ENCODE measurements around the gene MINDY4.

The MINDY4 gene

DNA sequence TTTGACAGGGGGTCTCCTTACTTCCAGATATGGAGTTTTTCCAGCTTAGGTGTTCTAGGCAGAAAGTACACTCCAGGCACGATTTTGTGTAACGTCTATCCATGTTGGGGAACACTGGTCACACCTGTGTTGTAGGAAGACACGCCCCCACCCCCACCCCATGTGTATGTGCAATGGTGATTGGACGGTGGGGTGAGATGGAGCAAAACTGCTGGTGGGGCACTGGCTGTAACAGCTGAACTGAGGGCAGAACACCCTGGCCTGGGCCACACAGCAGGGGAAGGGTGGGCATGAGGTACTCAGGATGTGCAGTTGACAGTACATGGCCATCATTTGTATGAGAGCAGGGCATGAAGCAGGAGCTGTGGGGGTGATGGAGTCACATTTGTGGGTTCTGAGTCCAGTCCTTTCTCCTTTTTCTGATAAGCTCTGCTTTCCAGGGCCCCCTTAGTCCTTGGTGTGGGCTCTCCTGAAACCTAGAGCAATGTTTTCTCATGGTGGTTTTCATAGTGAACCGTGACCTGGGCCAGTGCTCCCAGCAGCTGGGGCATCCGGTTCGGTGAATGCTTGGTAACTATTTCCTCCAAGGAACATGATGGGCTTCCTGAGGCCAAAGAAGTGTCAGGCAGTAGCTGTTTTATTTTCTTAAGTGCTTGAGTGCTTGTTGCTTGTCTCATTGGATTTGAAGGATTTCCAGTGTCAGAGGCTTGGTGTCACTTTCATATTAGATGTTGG is 77.1 kb downstream of the MINDY4 start:
- peak overlapping the region; percentile 22 for H3K27ac Mint-ChIP-seq
- H3K27me3 Mint-ChIP-seq = no peaks in the 10 kb centered on the region
- no peaks in the 10 kb centered on the region for H3K4me1 Mint-ChIP-seq
- DNase-seq (ENCODE audit: low spot score in 2 of 2) (no peak), ATAC-seq (ENCODE audit: low read depth) (no peak)
- no peaks in the 10 kb centered on the region for H3K36me3 Mint-ChIP-seq
- no peak overlapping the region for H3K4me3 Mint-ChIP-seq
- H3K9me3 Mint-ChIP-seq = no peaks in the 10 kb centered on the region

DNA sequence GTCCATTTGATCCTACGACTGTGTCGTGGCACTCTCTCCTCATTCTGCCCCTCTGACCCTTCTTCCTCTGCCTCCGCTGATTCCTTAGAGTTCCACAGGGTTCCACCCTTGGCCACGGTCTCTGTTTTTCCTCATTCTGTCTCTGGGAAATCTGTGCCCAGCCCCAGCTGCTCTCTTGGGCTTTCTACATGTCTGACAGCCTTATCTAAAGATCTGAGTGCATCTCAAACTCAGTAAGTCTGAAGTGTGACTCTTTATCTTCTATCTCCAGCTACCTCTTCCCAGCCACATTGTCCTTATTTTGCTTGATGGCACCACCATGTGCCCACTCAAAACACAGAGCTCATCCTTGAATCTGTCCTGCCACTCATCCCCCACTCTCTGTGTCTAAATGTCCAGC is 78.3 kb downstream of the MINDY4 start:
- H3K4me3 Mint-ChIP-seq = no peak overlapping the region
- no peak overlapping the region for H3K27ac Mint-ChIP-seq
- H3K4me1 Mint-ChIP-seq = no peaks in the 10 kb centered on the region
- H3K9me3 Mint-ChIP-seq = no peaks in the 10 kb centered on the region
- no peaks in the 10 kb centered on the region for H3K36me3 Mint-ChIP-seq
- H3K27me3 Mint-ChIP-seq = no peaks in the 10 kb centered on the region
- DNase-seq (ENCODE audit: low spot score in 2 of 2) (no peak), ATAC-seq (ENCODE audit: low read depth) (no peak)

DNA sequence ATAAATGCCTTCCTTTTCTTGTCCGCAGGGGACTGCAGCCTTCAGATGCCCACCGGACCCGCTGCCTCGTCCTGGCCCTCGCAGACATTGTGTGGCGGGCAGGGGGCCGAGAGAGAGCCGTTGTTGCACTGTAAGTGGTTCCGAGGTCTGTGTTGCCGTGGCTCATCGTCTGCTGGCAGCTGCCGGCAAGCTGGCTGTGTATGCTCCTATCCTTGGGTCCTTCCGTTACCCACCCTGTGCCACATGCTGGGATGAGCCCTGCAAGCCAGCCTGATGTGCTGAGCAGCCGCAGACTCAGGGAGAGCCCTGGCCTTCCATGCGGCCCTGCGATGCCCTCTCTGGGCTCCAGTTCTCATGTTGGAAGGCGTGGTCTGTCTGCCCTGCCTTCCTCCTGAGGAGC is 79.2 kb downstream of the MINDY4 start:
- Mint-ChIP-seq H3K27me3 (no peaks in the 10 kb centered on the region), H3K36me3 (no peaks in the 10 kb centered on the region), H3K27ac (no peak overlapping the region), H3K4me3 (no peak overlapping the region), H3K9me3 (no peaks in the 10 kb centered on the region), H3K4me1 (no peaks in the 10 kb centered on the region)
- ATAC-seq (ENCODE audit: low read depth) (no peak), DNase-seq (ENCODE audit: low spot score in 2 of 2) (no peak)

DNA sequence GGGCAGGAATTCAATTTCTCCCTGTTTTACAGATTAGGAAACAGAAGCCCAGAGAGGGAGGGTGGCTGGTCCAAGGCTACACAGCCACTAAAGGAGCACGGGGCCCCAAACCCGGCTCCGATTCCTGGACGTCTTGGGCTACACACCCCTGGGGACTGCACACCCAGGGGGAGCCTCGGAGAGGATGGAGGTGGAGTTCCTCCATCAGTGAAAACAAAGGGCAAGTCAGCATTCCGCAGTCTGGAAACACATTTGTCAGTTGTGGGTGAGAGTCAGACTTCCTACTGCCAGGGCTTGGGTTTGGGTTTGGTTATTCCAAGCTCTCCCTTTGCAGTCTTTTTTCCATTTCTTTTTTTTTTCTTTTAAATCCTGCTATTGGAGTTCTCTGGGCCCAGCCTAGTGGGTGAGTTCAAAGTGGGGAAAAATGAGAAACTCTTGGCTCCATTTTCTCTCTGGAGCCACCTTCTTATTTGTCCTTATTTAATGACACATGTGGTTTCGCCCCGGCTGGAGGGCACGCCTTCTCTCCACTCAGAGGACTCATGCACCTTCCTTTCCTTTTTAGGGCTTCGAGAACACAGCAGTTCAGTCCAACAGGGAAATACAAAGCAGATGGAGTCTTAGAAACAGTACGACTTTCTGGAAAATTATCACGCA is 80.6 kb downstream of the MINDY4 start:
- no peaks in the 10 kb centered on the region for H3K36me3 Mint-ChIP-seq
- ATAC-seq (ENCODE audit: low read depth) = no peak
- no peaks in the 10 kb centered on the region for H3K4me1 Mint-ChIP-seq
- no peak overlapping the region for H3K4me3 Mint-ChIP-seq
- DNase-seq (ENCODE audit: low spot score in 2 of 2) = no peak
- H3K9me3 Mint-ChIP-seq = no peaks in the 10 kb centered on the region
- no peak overlapping the region for H3K27ac Mint-ChIP-seq
- no peaks in the 10 kb centered on the region for H3K27me3 Mint-ChIP-seq

DNA sequence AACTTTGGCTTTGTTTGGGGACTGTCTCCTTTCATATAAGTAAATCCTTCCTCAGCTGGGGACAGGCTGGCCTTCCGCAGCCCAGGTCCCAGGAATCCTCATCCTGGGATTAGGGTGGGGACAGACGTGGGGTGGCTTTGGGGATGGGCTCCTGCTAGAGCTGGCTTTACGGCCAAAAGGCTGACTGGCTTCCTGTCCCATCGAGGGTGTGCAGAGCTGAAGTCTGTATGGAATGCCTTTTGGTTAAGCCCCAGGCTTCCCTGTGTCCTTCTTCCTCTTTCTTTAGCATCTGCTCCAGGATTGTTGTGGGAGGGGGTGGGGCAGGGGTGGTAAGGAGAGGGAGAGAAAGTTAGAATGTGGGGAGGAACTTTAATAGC is 81.1 kb downstream of the MINDY4 start:
- H3K36me3 Mint-ChIP-seq = no peaks in the 10 kb centered on the region
- no peak for DNase-seq (ENCODE audit: low spot score in 2 of 2)
- H3K27me3 Mint-ChIP-seq = no peaks in the 10 kb centered on the region
- no peaks in the 10 kb centered on the region for H3K9me3 Mint-ChIP-seq
- H3K4me3 Mint-ChIP-seq = no peak overlapping the region
- no peak overlapping the region for H3K27ac Mint-ChIP-seq
- no peaks in the 10 kb centered on the region for H3K4me1 Mint-ChIP-seq
- no peak for ATAC-seq (ENCODE audit: low read depth)

DNA sequence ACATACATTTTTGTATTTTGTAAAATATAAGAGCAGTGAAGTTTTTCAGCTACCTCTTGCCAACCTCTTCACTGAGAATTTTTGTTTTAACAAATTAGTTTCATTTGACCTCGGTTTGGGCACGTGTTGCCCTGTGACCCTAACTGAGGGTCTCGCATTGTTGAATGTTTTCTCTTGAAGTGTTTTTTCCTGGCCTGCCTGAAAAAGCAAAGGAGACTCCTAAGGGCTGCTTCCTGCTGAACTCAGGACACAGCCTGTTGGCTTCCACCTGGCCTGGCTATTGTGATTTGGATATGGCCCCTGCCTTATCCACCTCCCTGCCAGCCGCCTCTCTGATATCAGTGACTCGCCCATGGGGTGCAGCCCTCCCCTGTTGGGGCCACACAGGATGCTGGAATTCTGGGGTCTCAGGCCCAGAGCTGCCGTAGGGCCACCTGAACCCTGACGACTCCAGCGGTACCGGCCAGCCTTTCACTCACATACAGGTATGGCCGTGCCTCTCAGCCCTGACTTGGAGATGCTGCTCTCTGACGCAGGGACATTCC is 81.6 kb downstream of the MINDY4 start:
- H3K27me3 Mint-ChIP-seq = no peaks in the 10 kb centered on the region
- H3K27ac Mint-ChIP-seq = no peak overlapping the region

DNA sequence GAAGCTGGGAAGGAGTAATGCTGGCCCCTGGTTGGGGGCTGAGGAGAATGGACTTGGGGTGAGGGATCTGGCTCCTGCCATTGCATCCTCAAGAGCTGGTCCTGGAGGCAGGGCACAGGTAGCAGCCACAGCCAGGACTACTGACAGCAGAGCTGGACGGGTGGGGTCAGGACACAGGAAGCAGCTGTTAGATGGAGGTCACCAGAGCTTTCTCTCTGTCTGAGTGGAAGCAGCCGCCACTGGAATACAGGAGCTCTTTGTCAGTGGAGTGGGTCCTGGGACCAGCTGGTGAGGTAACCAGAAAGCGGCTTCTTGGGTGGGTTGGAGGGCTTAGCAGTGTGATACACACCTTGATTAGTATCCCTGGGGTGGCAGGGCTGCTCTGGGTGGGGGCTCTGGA is 82.4 kb downstream of the MINDY4 start:
- Mint-ChIP-seq H3K27me3 (no peaks in the 10 kb centered on the region), H3K4me1 (no peaks in the 10 kb centered on the region), H3K4me3 (no peak overlapping the region), H3K9me3 (no peaks in the 10 kb centered on the region), H3K27ac (no peak overlapping the region), H3K36me3 (no peaks in the 10 kb centered on the region)
- DNase-seq (ENCODE audit: low spot score in 2 of 2) (no peak), ATAC-seq (ENCODE audit: low read depth) (no peak)

More for the DNA sequence above, 81.6 kb downstream of the MINDY4 start:
- H3K4me3 Mint-ChIP-seq = no peak overlapping the region
- DNase-seq (ENCODE audit: low spot score in 2 of 2) = no peak
- no peaks in the 10 kb centered on the region for H3K36me3 Mint-ChIP-seq
- no peaks in the 10 kb centered on the region for H3K9me3 Mint-ChIP-seq
- H3K4me1 Mint-ChIP-seq = no peaks in the 10 kb centered on the region
- ATAC-seq (ENCODE audit: low read depth) = no peak

DNA sequence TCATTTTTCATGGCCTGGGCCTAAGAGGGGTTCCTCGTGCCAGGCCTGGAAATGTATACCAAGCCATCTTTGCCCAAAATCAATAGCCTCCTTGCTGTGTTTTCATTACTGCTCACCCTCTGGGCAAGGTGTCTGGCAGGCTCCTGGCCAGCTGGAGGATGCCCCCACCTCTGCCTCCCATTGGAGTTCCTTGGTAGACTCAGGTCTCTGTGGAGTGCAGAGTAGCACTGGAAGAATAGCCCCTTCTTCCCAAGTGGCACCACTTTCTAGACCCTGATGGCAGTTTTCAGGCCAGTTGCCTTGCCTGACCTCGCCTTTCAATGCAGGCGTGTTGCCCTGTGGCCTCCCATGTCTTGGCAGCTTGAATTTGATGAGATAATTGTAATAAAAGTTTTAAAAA is 84.7 kb downstream of the MINDY4 start:
- Mint-ChIP-seq H3K4me1 (no peaks in the 10 kb centered on the region), H3K27me3 (no peaks in the 10 kb centered on the region), H3K4me3 (no peak overlapping the region), H3K9me3 (no peaks in the 10 kb centered on the region), H3K36me3 (no peaks in the 10 kb centered on the region), H3K27ac (no peak overlapping the region)
- ATAC-seq (ENCODE audit: low read depth) (no peak), DNase-seq (ENCODE audit: low spot score in 2 of 2) (no peak)

DNA sequence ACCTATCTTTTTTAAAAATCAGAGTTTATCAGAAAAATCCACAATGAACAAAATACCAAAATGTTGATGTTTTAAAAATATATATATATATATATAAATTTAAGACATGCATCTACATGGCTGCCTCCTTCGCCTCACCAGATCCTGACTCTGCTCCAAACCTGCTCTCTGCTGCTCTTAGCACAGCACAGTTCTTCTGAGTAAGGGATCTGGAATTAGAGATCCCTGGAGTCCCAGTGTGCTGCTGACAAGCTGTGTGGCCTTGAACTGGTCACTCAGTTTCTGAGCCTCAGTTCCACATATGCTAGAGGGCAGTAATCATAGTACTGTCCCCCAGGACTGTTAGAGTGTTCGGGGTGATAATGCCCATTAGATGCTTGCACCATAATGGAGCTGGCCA is 87.4 kb downstream of the MINDY4 start:
- ATAC-seq (ENCODE audit: low read depth) = no peak
- H3K4me3 Mint-ChIP-seq = no peak overlapping the region
- H3K27ac Mint-ChIP-seq = no peak overlapping the region

DNA sequence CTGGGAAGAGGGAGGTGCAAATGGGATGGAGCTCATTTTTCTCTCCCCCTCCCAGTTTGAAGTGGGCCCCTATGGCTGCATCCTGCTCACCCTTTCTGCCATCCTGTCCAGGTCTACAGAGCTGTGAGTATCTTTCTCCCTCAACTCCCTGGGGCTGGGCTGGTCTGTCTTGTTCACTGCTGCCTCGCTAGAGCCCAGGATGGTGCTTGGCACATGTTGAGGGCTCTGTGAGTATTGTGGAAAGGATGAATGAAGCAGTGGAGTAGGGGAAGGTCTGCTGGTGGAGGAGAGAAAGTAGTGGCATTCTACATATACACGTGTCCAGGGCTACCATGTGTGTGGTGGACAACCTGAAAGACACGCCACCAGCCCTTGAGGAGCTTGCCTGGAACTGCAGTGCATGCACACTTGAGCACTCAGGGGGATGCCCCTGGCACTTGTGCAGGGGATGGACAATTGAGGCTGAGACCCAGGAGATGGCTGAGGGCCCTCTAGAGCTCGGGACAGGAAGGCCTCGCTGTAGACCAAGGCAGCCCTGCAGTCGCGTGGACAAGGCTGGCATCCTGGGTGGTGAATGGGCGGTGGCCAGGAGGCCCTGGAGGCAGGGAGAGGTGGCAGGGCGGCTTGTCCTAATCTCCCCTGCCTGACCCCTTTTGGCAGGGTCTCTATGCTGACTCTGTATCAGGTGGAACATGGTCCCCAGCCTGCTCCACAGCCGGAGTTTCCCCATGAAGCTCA is 88.2 kb downstream of the MINDY4 start:
- Mint-ChIP-seq H3K27ac (no peak overlapping the region), H3K4me3 (no peak overlapping the region), H3K4me1 (no peaks in the 10 kb centered on the region)

More for the DNA sequence above, 87.4 kb downstream of the MINDY4 start:
- Mint-ChIP-seq H3K9me3 (no peaks in the 10 kb centered on the region), H3K4me1 (no peaks in the 10 kb centered on the region), H3K27me3 (no peaks in the 10 kb centered on the region), H3K36me3 (no peaks in the 10 kb centered on the region)
- DNase-seq (ENCODE audit: low spot score in 2 of 2) = no peak

DNA sequence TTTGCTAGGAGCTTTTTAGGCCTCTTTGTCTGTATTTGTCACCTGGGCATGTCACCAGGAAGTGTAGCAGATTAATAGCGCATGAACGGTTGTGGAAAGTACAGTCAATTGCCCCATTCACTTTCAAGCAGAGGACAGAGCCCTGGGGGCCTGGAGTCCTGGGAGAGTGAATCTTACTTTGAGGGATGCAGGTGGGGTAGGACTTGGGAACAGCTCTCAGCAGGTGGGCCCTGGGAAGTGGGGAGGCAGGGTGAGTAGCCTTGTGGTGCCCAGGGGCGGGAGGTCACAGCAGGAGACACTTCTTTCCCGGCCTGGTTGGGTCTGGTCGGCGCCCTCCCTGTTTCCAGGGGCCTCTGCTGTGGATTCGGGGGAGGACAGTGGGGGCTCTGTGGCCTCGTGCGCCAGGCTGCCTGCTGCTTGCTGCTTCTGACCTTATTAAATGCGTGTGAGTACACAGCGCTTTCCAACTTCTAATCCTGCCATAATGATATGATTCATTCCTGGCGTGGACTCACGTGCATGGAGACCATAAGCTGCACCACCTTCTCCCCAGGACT is 88.8 kb downstream of the MINDY4 start:
- Mint-ChIP-seq H3K36me3 (no peaks in the 10 kb centered on the region), H3K27me3 (no peaks in the 10 kb centered on the region), H3K4me1 (no peaks in the 10 kb centered on the region), H3K27ac (no peak overlapping the region), H3K9me3 (no peaks in the 10 kb centered on the region), H3K4me3 (no peak overlapping the region)
- DNase-seq (ENCODE audit: low spot score in 2 of 2) = no peak
- no peak for ATAC-seq (ENCODE audit: low read depth)

More for the DNA sequence above, 88.2 kb downstream of the MINDY4 start:
- no peaks in the 10 kb centered on the region for H3K9me3 Mint-ChIP-seq
- no peaks in the 10 kb centered on the region for H3K36me3 Mint-ChIP-seq
- DNase-seq (ENCODE audit: low spot score in 2 of 2) = no peak
- no peak for ATAC-seq (ENCODE audit: low read depth)
- no peaks in the 10 kb centered on the region for H3K27me3 Mint-ChIP-seq

DNA sequence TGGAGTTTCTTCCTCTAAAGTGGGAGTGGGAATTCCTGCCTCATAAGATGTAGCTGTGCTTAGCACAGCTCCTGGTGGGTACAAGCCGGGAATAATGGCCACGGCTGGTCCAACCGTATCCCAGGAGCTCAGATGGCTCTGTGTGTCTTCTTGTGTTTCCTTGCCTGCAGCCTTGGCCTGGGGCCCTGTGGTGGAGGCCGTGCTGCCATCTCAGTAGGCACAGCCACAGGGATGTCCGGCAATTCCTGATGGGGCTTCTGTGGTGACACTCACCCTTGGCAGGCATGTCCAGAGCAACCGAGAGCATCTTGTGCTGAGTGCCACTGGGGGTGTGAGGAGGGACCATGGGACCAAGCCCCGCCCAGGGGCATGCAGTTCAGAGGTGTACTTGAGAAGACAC is 90.4 kb downstream of the MINDY4 start:
- Mint-ChIP-seq H3K27me3 (no peaks in the 10 kb centered on the region), H3K4me1 (no peaks in the 10 kb centered on the region), H3K27ac (no peak overlapping the region), H3K4me3 (no peak overlapping the region), H3K36me3 (no peaks in the 10 kb centered on the region), H3K9me3 (no peaks in the 10 kb centered on the region)
- ATAC-seq (ENCODE audit: low read depth) (no peak), DNase-seq (ENCODE audit: low spot score in 2 of 2) (no peak)

DNA sequence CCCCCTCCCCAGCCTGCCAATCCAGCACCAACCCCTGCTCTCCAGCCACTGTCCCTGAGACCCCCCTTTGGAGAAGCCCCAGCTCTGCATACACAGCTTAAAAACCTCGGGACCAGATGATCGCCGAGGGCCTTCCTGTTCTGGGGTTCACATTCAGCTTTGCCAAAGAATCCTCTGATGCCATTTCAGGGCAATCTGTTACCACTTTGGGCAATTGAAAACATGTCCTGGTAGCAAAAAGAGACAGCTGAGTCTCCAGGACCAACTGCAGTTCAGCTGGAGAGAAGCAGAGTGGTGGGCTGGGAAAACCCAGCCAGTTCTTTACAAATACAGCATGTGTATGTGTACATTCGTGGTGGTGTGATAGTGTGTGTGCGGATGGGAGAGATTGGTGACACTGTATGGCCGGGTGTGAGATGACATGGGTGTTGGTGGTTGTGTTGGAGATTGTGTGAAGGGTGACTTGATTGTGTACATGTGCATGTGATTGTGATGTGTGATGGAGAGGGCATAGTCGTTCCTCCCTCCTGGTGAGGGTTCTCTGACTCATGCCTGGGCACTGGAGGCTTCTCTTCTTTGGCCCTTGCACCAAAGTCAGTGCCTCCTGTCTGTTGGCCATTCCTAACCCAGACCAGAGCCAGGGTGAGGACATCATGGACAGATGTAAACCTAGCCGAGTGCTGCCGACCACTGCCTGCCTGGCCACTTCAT is 91.9 kb downstream of the MINDY4 start:
- Mint-ChIP-seq H3K27ac (no peak overlapping the region), H3K27me3 (no peaks in the 10 kb centered on the region), H3K4me1 (no peaks in the 10 kb centered on the region), H3K36me3 (no peaks in the 10 kb centered on the region), H3K9me3 (no peaks in the 10 kb centered on the region), H3K4me3 (no peak overlapping the region)
- ATAC-seq (ENCODE audit: low read depth) (no peak), DNase-seq (ENCODE audit: low spot score in 2 of 2) (no peak)

DNA sequence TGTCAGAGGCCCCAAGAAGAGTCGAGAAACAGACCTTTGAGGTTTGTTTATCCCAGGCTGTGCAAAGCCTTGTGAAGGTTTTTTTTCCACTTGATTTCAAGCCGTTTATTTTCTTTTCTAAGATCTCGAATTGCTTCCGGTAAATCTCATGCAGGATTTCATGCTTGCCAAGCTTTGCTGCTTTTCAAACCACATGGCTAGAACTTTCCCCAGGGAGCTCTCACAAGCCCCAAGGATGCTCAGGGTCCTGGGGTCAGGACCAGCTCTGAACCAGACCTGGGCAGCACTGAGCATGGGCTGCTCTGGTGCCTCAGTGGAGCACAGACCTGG is 92.5 kb downstream of the MINDY4 start:
- no peaks in the 10 kb centered on the region for H3K36me3 Mint-ChIP-seq
- DNase-seq (ENCODE audit: low spot score in 2 of 2) (no peak), ATAC-seq (ENCODE audit: low read depth) (no peak)
- H3K9me3 Mint-ChIP-seq = no peaks in the 10 kb centered on the region
- no peak overlapping the region for H3K4me3 Mint-ChIP-seq
- no peaks in the 10 kb centered on the region for H3K27me3 Mint-ChIP-seq
- H3K27ac Mint-ChIP-seq = no peak overlapping the region
- H3K4me1 Mint-ChIP-seq = no peaks in the 10 kb centered on the region
